ENCODE data around the gene CFAP65. TPM values are rescaled to one million over a fixed set of nuclear protein-coding genes. Genes with fewer than 3 reads are reported as not detected.

Gene CFAP65
- total RNA-seq, 2 donors from 2014 or later = 4.4 TPM; not detected in 1

GRCh38 chr2:218964041-218964771 lies 77.1 kb downstream of the CFAP65 start:
- no peak for TF ChIP-seq POLR2A (IDR thresholded peaks at IDR 0.05)
- TF ChIP-seq CTCF (IDR thresholded peaks at IDR 0.05) = no peak
- TF ChIP-seq POLR2AphosphoS5 (IDR thresholded peaks at IDR 0.05) = no peak
- Histone ChIP-seq H3K9me3 (no peaks in the 10 kb centered on the region), H3K27ac (no peak overlapping the region), H3K4me3 (no peak overlapping the region), H3K27me3 (replicated peaks; ENCODE audit: insufficient read depth) (peaks cover 42% of the 10 kb centered on the region), H3K4me1 (replicated peaks) (no peaks in the 10 kb centered on the region), H3K36me3 (no peaks in the 10 kb centered on the region)
- no peak for DNase-seq (ENCODE audit: low spot score)
- intact Hi-C loops (cut with DNase I) = no loop called here
- 44% methylated on average over 5 of the region's 5 CpGs for WGBS

- Histone ChIP-seq H3K27me3 (replicated peaks; ENCODE audit: insufficient read depth) (peaks cover 42% of the 10 kb centered on the region), H3K4me3 (no peak overlapping the region), H3K27ac (no peak overlapping the region), H3K4me1 (replicated peaks) (no peaks in the 10 kb centered on the region), H3K9me3 (no peaks in the 10 kb centered on the region), H3K36me3 (no peaks in the 10 kb centered on the region)
- intact Hi-C loops (cut with DNase I) = no loop called here
- no peak for DNase-seq (ENCODE audit: low spot score)
- TF ChIP-seq CTCF (IDR thresholded peaks at IDR 0.05) (no peak), POLR2AphosphoS5 (IDR thresholded peaks at IDR 0.05) (no peak), POLR2A (IDR thresholded peaks at IDR 0.05) (no peak)
- 14% methylated on average over 5 of the region's 5 CpGs for WGBS
Measured at GRCh38 chr2:218963601-218964000, 77.7 kb downstream of the CFAP65 start.

GRCh38 chr2:218962859-218963492 lies 78.3 kb downstream of the CFAP65 start:
- no peaks in the 10 kb centered on the region for H3K4me1 ChIP-seq (replicated peaks)
- no peak for TF ChIP-seq POLR2AphosphoS5 (IDR thresholded peaks at IDR 0.05)
- no peak for TF ChIP-seq CTCF (IDR thresholded peaks at IDR 0.05)
- TF ChIP-seq POLR2A (IDR thresholded peaks at IDR 0.05) = no peak
- DNase-seq (ENCODE audit: low spot score) = peak; percentile 39
- 2% methylated on average over 40 of the region's 42 CpGs for WGBS
- H3K4me3 ChIP-seq = no peak overlapping the region
- no peaks in the 10 kb centered on the region for H3K9me3 ChIP-seq
- no peaks in the 10 kb centered on the region for H3K36me3 ChIP-seq
- H3K27ac ChIP-seq = no peak overlapping the region
- peaks cover 42% of the 10 kb centered on the region for H3K27me3 ChIP-seq (replicated peaks; ENCODE audit: insufficient read depth)
- intact Hi-C loops (cut with DNase I) = no loop called here

- TF ChIP-seq POLR2AphosphoS5 (IDR thresholded peaks at IDR 0.05) (no peak), POLR2A (IDR thresholded peaks at IDR 0.05) (no peak), CTCF (IDR thresholded peaks at IDR 0.05) (no peak)
- no peak overlapping the region for H3K4me3 ChIP-seq
- intact Hi-C loops (cut with DNase I) = no loop called here
- peaks cover 45% of the 10 kb centered on the region for H3K27me3 ChIP-seq (replicated peaks; ENCODE audit: insufficient read depth)
- 11% methylated on average over 34 of the region's 34 CpGs for WGBS
- H3K9me3 ChIP-seq = no peaks in the 10 kb centered on the region
- no peaks in the 10 kb centered on the region for H3K36me3 ChIP-seq
- no peak for DNase-seq (ENCODE audit: low spot score)
- no peak overlapping the region for H3K27ac ChIP-seq
- H3K4me1 ChIP-seq (replicated peaks) = no peaks in the 10 kb centered on the region
Measured at GRCh38 chr2:218961651-218962570, 79.4 kb downstream of the CFAP65 start.
